ENCODE measurements around the gene MCF2L2. TPM values are rescaled to one million over a fixed set of nuclear protein-coding genes. Genes with fewer than 3 reads are reported as not detected.

MCF2L2 gene
- total and polyA plus RNA-seq, 3 donors from 2014 or later, result 6.8 to 24.2 (median 14.6) TPM

GRCh38 chr3:183208260-183208659 is 220.2 kb downstream of the MCF2L2 start:
- H3K4me3 ChIP-seq, result no peak overlapping the region
- no peaks in the 10 kb centered on the region for H3K36me3 ChIP-seq (ENCODE audit: low read depth, missing control alignments)
- no peaks in the 10 kb centered on the region for H3K27me3 ChIP-seq
- DNase-seq, result no peak
- TF ChIP-seq, protein P1, sequence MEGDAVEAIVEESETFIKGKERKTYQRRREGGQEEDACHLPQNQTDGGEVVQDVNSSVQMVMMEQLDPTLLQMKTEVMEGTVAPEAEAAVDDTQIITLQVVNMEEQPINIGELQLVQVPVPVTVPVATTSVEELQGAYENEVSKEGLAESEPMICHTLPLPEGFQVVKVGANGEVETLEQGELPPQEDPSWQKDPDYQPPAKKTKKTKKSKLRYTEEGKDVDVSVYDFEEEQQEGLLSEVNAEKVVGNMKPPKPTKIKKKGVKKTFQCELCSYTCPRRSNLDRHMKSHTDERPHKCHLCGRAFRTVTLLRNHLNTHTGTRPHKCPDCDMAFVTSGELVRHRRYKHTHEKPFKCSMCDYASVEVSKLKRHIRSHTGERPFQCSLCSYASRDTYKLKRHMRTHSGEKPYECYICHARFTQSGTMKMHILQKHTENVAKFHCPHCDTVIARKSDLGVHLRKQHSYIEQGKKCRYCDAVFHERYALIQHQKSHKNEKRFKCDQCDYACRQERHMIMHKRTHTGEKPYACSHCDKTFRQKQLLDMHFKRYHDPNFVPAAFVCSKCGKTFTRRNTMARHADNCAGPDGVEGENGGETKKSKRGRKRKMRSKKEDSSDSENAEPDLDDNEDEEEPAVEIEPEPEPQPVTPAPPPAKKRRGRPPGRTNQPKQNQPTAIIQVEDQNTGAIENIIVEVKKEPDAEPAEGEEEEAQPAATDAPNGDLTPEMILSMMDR (IDR thresholded peaks at IDR 0.05), result no peak
- TF ChIP-seq POLR2A (IDR thresholded peaks at IDR 0.05), result no peak
- intact Hi-C loops (cut with DNase I; ENCODE audit: low total_unique reads), result no loop called here
- 86 to 87% methylated on average over 2 of the region's 2 CpGs for WGBS, 2 donors
- no peaks in the 10 kb centered on the region for H3K9me3 ChIP-seq
- no peaks in the 10 kb centered on the region for H3K4me1 ChIP-seq
- H3K27ac ChIP-seq, result no peak overlapping the region

DNA sequence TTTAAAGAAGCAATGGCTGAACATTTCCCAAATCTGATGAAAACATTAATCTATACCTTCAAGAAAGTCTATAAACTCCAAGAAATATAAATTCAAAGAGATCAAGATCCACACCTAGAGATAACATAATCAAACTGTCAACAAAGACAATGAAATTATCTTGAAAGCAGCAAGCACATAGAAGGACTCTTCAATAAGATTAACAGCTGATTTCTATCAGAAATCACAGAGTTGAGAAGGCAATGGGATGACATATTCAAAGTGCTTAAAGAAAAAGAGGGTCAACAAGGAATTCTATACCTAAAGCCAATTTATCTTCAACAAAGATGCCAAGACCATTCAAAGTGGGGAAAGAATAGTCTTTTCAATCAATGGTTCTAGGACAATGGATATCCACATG is 224.7 kb downstream of the MCF2L2 start:
- no peaks in the 10 kb centered on the region for H3K4me1 ChIP-seq
- no peaks in the 10 kb centered on the region for H3K36me3 ChIP-seq (ENCODE audit: low read depth, missing control alignments)
- TF ChIP-seq POLR2A (IDR thresholded peaks at IDR 0.05), result no peak
- TF ChIP-seq, protein P1 (IDR thresholded peaks at IDR 0.05), result no peak
- H3K27me3 ChIP-seq, result no peaks in the 10 kb centered on the region
- DNase-seq, result no peak
- H3K27ac ChIP-seq, result no peak overlapping the region
- H3K4me3 ChIP-seq, result no peak overlapping the region
- no peaks in the 10 kb centered on the region for H3K9me3 ChIP-seq
- intact Hi-C loops (cut with DNase I; ENCODE audit: low total_unique reads), result no loop called here

DNA sequence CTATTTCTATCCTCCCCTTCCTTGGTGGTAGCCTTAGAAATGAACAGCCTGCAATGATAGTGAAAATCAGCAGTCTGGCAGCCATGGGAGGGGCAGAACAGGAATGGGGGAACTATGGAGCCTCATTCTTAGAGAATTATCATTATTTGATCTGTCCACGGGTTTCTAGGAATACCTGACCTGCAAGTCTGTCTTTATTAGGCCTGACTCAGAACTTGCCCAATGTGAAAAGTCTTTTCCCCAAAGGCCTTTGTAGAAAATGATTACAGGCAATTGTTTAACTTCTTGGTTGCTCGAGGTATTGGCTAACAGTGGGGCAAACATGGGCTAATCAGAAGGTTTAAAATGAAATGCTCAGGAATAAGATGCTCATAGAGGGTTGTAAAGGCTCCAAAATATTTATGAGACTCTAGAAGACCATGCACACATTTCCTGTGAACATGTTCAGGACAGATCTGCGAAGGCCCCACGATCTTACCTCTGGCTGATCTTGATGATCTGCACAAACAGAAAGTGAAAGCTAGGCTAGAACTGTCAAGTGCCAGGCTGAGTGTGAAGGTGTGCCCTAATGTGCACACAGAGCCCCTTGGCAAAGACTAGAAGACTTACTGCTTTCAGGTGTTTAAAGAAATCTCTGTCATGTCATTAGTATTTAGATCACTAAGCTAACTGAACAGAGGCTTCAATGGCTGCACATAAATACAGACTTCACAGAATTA is 226.3 kb downstream of the MCF2L2 start:
- H3K27ac ChIP-seq, result no peak overlapping the region
- TF ChIP-seq, protein P1 (IDR thresholded peaks at IDR 0.05), result no peak
- TF ChIP-seq POLR2A (IDR thresholded peaks at IDR 0.05), result no peak
- H3K4me3 ChIP-seq, result no peak overlapping the region
- no peaks in the 10 kb centered on the region for H3K36me3 ChIP-seq (ENCODE audit: low read depth, missing control alignments)
- 81 to 90% methylated on average over 4 of the region's 4 CpGs for WGBS, 2 donors
- H3K27me3 ChIP-seq, result no peaks in the 10 kb centered on the region
- no peaks in the 10 kb centered on the region for H3K9me3 ChIP-seq
- no peak for DNase-seq
- intact Hi-C loops (cut with DNase I; ENCODE audit: low total_unique reads), result no loop called here
- no peaks in the 10 kb centered on the region for H3K4me1 ChIP-seq

GRCh38 chr3:183198939-183199338 is 229.5 kb downstream of the MCF2L2 start:
- WGBS, 2 donors, result 60 to 73% methylated on average over 1 of the region's 1 CpG
- H3K27ac ChIP-seq, result no peak overlapping the region
- intact Hi-C loops (cut with DNase I; ENCODE audit: low total_unique reads), result no loop called here
- no peaks in the 10 kb centered on the region for H3K27me3 ChIP-seq
- H3K4me1 ChIP-seq, result no peaks in the 10 kb centered on the region
- no peaks in the 10 kb centered on the region for H3K36me3 ChIP-seq (ENCODE audit: low read depth, missing control alignments)
- no peaks in the 10 kb centered on the region for H3K9me3 ChIP-seq
- DNase-seq, result no peak
- no peak overlapping the region for H3K4me3 ChIP-seq
- TF ChIP-seq POLR2A (IDR thresholded peaks at IDR 0.05), result no peak
- TF ChIP-seq, protein P1 (IDR thresholded peaks at IDR 0.05), result no peak

GRCh38 chr3:183197734-183198133 is 230.7 kb downstream of the MCF2L2 start:
- no peak for DNase-seq
- intact Hi-C loops (cut with DNase I; ENCODE audit: low total_unique reads), result no loop called here
- H3K4me3 ChIP-seq, result no peak overlapping the region

More at GRCh38 chr3:183197734-183198133, 230.7 kb downstream of the MCF2L2 start:
- Histone ChIP-seq H3K9me3 (no peaks in the 10 kb centered on the region), H3K27me3 (no peaks in the 10 kb centered on the region), H3K27ac (no peak overlapping the region), H3K36me3 (ENCODE audit: low read depth, missing control alignments) (no peaks in the 10 kb centered on the region), H3K4me1 (no peaks in the 10 kb centered on the region)
- no peak for TF ChIP-seq POLR2A (IDR thresholded peaks at IDR 0.05)
- TF ChIP-seq, protein P1 (IDR thresholded peaks at IDR 0.05), result no peak
